PC-9 (cell line): ENCODE measurements around the gene RTF2.

Experiments
- EZH2 ChIP-seq: fragments of 200-600 bp; sonication (generic); IDR thresholded peaks from 2 replicates; pipeline ENCODE4 v1.8.0; 2017; ENCODE audit warnings: antibody characterized with exemption, low read depth
- TF ChIP-seq, protein P1 (sequence below): fragments of 200-600 bp; sonication (generic); conservative IDR thresholded peaks from 2 replicates; pipeline ENCODE4 v1.6.1; 2017; ENCODE audit warnings: mixed run types, antibody characterized with exemption, mild to moderate bottlenecking, moderate library complexity

DNA sequence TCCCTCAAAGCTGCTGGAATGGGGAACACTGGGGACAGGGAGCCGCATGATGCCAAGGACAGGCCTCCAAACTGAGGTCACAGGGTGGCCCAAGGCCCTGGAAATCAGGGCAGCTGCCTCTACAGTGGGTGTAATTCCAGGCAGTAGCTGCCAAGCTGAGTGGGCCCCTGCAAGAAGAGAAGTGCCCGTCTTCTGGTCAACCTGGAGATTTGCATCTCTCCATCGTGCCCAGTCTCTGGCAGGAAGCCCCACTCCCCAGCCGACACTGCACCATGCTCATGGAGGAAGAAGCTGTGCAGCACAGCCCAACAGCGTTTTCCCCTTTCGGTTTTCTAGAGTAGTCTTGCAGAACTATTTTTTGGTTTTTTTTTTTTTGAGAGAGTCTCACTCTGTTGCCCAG is 53.9 kb downstream of the RTF2 start:
- TF ChIP-seq, protein P1, sequence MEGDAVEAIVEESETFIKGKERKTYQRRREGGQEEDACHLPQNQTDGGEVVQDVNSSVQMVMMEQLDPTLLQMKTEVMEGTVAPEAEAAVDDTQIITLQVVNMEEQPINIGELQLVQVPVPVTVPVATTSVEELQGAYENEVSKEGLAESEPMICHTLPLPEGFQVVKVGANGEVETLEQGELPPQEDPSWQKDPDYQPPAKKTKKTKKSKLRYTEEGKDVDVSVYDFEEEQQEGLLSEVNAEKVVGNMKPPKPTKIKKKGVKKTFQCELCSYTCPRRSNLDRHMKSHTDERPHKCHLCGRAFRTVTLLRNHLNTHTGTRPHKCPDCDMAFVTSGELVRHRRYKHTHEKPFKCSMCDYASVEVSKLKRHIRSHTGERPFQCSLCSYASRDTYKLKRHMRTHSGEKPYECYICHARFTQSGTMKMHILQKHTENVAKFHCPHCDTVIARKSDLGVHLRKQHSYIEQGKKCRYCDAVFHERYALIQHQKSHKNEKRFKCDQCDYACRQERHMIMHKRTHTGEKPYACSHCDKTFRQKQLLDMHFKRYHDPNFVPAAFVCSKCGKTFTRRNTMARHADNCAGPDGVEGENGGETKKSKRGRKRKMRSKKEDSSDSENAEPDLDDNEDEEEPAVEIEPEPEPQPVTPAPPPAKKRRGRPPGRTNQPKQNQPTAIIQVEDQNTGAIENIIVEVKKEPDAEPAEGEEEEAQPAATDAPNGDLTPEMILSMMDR = no peak
- TF ChIP-seq EZH2 = no peak
